Fibroblast of pulmonary artery (primary cell): ENCODE data around the gene CD207.

Source experiments
- DNase-seq: peaks from one replicate; pipeline ENCODE4 v3.0.0-alpha.2; 2010; ENCODE audit warnings: low read depth
- H3K4me3 ChIP-seq: replicated peaks from 2 replicates; pipeline ENCODE4 v1.5.1; 2011; ENCODE audit warnings: low read depth, mild to moderate bottlenecking, control low read depth, low read length, moderate library complexity
- TF ChIP-seq, protein P1 (sequence below): IDR thresholded peaks from 2 replicates; pipeline ENCODE4 v1.5.1; 2011; ENCODE audit warnings: mild to moderate bottlenecking, control low read depth, low read length, inconsistent platforms; ENCODE audit errors: missing control alignments

CD207 gene

DNA sequence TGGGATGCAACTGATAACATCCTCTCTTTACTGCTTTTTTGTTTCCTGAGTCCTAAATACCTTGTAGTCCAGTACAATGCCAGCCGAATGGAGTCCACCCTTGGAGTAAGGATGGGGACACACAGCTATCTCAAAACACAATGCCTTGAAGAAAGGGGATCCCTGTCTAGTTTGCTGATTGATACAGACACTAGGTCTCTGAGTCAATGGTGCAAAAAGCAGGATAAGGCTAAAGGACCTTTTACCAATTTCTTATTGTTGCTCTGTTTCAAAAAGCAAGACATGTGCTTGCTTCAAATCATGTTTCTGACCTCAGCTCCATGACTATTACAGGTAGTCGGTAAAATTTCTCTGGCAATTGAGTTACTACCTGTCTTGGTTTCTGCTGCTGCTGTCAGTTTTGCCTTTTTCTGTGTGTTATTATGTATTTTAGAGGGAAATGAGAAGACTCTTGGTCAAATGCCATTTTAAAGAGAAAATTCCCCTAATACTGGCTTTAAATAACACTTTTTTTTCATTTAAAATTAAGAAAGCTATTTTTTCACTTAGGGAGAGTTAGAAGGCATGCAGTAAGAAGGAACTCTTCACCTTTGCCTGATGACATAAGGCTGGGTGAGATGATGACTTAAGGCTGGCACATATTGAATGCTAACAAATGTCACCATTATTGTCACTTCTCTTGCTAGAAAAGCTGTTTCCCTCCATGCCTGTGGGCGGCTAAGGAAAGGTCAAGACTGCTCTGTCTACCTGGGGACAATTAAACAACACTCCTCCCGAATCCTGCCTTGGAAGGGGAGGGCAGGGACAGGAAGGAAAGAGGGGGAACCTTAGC, 40.2 kb downstream of the CD207 start:
- TF ChIP-seq, protein P1, sequence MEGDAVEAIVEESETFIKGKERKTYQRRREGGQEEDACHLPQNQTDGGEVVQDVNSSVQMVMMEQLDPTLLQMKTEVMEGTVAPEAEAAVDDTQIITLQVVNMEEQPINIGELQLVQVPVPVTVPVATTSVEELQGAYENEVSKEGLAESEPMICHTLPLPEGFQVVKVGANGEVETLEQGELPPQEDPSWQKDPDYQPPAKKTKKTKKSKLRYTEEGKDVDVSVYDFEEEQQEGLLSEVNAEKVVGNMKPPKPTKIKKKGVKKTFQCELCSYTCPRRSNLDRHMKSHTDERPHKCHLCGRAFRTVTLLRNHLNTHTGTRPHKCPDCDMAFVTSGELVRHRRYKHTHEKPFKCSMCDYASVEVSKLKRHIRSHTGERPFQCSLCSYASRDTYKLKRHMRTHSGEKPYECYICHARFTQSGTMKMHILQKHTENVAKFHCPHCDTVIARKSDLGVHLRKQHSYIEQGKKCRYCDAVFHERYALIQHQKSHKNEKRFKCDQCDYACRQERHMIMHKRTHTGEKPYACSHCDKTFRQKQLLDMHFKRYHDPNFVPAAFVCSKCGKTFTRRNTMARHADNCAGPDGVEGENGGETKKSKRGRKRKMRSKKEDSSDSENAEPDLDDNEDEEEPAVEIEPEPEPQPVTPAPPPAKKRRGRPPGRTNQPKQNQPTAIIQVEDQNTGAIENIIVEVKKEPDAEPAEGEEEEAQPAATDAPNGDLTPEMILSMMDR: no peak
- no peak for DNase-seq
- H3K4me3 ChIP-seq: no peak overlapping the region

DNA sequence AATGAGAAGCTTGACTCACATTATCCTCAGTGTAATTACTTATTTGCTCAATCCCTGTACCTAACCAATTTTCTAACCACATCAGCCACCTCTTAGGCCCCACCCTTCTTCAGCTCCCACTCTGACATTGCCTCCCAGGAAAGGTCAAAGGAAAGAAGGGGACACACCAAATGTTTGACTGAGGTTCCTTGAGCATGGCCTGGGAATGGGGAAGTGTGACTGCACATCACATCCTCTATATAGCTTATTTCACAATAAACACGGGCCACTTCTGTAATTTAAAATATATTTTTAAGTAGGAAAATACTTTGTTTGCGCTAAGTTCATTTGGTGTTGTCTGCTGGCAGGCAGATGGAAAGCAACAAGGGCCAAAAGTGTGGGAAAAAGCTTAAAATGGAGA, 42.2 kb downstream of the CD207 start:
- TF ChIP-seq, protein P1: no peak
- no peak overlapping the region for H3K4me3 ChIP-seq
- DNase-seq: no peak

DNA sequence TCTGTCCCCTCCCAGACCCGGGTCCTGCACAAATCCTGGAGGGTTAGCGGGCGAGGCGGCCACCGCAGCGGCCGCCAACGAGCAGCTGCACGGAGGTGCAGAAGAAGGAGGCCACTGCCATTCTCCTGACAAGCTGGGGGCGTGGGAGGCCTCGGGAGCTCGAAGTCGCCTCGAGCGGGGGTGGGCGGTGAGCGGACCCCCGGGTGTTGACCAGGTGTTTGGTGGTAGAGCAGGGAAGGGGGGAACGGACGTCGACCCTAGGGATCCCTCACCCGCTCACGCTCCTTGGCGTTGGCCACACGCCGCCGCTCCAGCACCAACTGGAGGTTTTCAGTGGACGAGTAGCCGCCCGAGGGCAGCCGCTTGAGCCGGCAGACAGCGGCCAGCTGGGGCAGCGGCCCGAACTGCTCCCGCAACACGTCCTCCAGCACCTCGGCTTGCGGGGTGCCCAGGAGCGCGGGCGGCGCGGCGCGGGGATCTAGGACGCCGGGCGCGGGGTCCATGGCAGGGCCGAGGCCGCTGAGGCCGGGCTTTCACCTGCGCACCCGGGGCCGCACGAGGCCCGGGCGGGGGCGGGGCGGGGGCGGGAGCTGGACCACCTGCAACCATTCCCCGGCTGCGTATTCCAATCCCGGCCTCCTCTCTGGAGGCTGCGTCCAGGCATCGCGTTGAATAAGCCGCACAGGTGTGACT, 45.3 kb downstream of the CD207 start, which contains the start of gene FIGLA:
Gene FIGLA, minus strand, starts transcription at position 508 of the 693 bp plus-strand sequence. Its CDS starts 5 bp downstream, at position 503.
- H3K4me3 ChIP-seq: no peak within 1 kb of the TSS
- no peak for DNase-seq

DNA sequence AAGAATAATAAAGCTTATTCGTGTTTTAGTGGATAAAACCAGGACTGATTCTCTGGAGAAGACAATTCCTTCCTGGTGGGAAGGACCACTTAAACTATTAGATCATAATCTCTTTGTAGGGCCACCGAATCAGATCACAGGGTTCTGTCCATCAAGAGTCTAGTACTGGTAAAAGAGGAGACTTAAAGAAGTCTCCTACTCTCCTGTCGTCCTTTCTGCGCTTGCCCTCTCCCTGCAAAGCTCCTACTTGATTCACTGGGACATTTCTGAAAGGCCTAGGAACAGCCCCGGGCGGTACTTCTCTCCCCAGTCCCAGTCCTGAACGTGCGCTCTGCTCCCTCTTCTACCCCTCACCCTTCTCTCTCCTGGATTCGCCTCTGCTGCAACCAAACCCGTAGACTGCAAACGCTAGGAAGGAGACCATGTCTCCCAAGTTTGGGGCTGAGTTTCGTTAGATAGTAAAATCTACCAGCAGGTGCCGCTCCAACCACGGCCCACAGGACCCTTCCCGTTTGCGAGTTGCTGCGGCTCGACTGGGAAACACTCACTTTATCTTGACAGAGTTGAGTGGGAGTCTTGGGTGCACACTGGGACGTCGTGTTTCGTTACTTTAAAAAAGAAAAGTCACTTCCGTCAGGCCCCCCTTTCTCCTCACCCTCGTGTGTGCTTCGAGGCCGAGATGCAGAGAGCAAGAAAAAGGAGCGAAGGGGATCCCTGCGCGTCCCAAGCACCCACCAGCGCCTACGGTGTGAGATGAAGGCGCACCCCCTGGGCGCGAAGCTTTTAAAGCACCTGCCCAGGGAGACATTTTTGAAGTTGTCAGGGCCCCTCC, 46.1 kb downstream of the CD207 start:
- no peak overlapping the region for H3K4me3 ChIP-seq
- peak; percentile 70 for DNase-seq
- TF ChIP-seq, protein P1: peak; percentile 65

More for the DNA sequence above, 45.3 kb downstream of the CD207 start, which contains the start of gene FIGLA:
- TF ChIP-seq, protein P1: no peak

DNA sequence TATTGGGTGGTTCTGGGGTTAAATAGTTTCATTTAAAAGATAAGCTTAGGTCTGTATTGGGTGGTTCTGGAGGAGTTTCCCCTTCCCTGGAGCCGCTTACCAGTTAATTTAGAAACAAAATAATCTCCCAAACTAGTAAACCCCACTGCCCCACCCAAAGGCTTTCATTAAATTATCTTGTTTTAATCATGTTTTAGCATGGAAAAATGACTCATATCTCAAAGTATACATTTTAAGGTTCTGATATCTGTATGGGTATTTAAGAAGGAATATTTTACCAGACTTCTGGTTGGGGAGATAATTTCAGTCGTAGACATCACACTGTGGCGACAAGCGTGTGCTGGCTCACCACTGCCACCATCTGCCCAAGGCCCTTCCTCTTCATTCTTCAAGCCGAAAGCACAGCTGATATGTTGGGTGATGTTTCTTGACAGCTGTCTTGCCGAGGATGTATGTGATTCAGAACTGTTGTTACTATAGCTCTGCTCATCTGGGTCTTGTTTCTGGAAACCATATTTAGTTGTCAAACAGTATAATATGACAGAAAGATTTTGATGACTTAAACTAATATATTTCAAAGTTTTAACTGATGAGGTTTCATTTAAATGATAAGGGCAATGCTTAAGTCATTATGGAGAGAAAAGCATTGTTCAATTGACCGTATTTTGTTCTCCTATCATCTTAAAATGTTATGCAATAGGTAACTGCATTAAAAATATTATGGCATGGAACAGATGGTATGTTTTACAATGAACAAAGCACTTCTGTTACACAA, 50.3 kb downstream of the CD207 start:
- TF ChIP-seq, protein P1: peak; percentile 58
- no peak overlapping the region for H3K4me3 ChIP-seq
- DNase-seq: peak; percentile 47

DNA sequence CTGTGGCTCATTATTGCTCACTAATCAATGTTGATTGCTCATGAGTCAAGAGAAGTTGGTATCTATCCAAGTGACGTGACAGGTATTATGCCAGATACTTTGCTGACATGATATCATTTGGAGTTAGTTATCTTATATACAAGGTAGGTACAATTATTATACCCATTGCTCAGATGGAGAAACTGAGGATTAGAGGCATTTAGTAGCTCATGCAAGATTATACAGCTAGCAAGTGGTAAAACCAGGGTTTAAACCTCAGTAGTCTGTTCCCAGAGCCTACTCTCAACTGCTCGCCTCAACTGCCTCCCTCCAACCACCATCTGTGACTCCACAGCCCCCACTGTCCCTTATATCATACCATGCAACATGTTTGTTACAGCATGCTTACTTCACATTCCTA, 51.3 kb downstream of the CD207 start:
- TF ChIP-seq, protein P1: no peak
- H3K4me3 ChIP-seq: no peak overlapping the region
- DNase-seq: no peak
